ENCODE measurements around the gene GRM7.

DNA sequence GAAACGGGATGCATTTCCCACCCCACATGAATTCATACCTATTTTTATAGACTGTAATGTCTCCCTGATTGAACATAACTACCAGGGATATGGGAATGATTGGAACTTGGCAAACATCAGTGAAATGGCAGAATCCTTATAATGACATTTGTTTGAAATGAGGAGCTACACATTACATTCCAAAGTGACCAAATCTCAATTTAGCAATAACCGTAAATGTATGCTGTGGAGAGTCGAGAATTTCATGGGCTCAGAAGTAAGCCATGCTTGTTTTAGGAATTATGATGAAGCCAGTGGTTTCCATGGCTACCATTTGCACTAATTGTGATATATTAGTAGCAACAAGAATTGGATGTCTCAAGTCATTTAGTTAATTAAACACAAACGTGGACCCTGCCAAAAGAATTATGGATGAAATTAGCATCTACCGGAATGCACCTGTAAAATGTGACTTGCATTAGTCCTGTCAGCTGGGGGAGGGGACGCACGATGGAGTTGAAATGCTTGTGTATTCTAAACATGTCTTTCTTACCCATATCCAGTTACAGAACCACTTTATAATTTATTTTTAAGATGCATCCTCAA, 760.2 kb downstream of the GRM7 start:
- TF ChIP-seq, protein P1, sequence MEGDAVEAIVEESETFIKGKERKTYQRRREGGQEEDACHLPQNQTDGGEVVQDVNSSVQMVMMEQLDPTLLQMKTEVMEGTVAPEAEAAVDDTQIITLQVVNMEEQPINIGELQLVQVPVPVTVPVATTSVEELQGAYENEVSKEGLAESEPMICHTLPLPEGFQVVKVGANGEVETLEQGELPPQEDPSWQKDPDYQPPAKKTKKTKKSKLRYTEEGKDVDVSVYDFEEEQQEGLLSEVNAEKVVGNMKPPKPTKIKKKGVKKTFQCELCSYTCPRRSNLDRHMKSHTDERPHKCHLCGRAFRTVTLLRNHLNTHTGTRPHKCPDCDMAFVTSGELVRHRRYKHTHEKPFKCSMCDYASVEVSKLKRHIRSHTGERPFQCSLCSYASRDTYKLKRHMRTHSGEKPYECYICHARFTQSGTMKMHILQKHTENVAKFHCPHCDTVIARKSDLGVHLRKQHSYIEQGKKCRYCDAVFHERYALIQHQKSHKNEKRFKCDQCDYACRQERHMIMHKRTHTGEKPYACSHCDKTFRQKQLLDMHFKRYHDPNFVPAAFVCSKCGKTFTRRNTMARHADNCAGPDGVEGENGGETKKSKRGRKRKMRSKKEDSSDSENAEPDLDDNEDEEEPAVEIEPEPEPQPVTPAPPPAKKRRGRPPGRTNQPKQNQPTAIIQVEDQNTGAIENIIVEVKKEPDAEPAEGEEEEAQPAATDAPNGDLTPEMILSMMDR (IDR thresholded peaks at IDR 0.05), result no peak
- TF ChIP-seq POLR2A (IDR thresholded peaks at IDR 0.05), result no peak
